OCI-LY1 (cell line): Measurements from ENCODE around the gene KRT32.

Experiments
- H2AFZ ChIP-seq: fragments of 200-600 bp; sonication (generic), shearing (Covaris generic); 2 replicates; pipeline ENCODE4 v1.6.0; 2014; ENCODE audit warnings: antibody characterized with exemption, mild to moderate bottlenecking, low read length
- H3F3A ChIP-seq: fragments of 200-600 bp; sonication (generic), shearing (Covaris generic); 2 replicates; pipeline ENCODE4 v1.6.0; 2014; ENCODE audit warnings: mild to moderate bottlenecking, antibody characterized with exemption, low read length, moderate library complexity; ENCODE audit not compliant: insufficient read depth
- H3K27ac ChIP-seq: fragments of 200-600 bp; sonication (generic); 2 replicates; pipeline ENCODE4 v1.5.1; 2014; ENCODE audit warnings: low read length, mixed run types, mild to moderate bottlenecking, low read depth; ENCODE audit not compliant: poor library complexity, severe bottlenecking
- H3K27me3 ChIP-seq: fragments of 200-600 bp; sonication (generic); 2 replicates; pipeline ENCODE4 v1.6.0; 2014; ENCODE audit warnings: antibody characterized with exemption, mild to moderate bottlenecking, low read length, moderate library complexity; ENCODE audit not compliant: insufficient read depth
- H3K36me3 ChIP-seq: fragments of 200-600 bp; sonication (generic); 2 replicates; pipeline ENCODE4 v1.6.1; 2014; ENCODE audit warnings: mild to moderate bottlenecking, antibody characterized with exemption, low read length, moderate library complexity, mixed read lengths; ENCODE audit not compliant: insufficient read depth
- H3K4me1 ChIP-seq: fragments of 200-600 bp; sonication (generic); 2 replicates; pipeline ENCODE4 v1.5.1; 2014; ENCODE audit warnings: mild to moderate bottlenecking, low read length, moderate library complexity; ENCODE audit not compliant: insufficient read depth, severe bottlenecking
- H3K4me2 ChIP-seq: fragments of 200-600 bp; sonication (generic), shearing (Covaris generic); 2 replicates; pipeline ENCODE4 v1.6.1; 2014; ENCODE audit warnings: low read length
- H3K4me3 ChIP-seq: fragments of 200-600 bp; sonication (generic); 2 replicates; pipeline ENCODE4 v1.5.1; 2014; ENCODE audit warnings: low read length, low read depth, mild to moderate bottlenecking, mixed read lengths; ENCODE audit not compliant: poor library complexity, severe bottlenecking
- H3K79me2 ChIP-seq: fragments of 200-600 bp; shearing (Covaris generic); 2 replicates; pipeline ENCODE4 v1.6.1; 2016; ENCODE audit warnings: mixed run types, low read length, mixed read lengths; ENCODE audit not compliant: insufficient read depth
- H3K9ac ChIP-seq: fragments of 200-600 bp; sonication (generic), shearing (Covaris generic); 2 replicates; pipeline ENCODE4 v1.6.1; 2014; ENCODE audit warnings: mild to moderate bottlenecking, low read length, mixed read lengths
- H3K9me2 ChIP-seq: fragments of 200-600 bp; sonication (generic), shearing (Covaris generic); 2 replicates; pipeline ENCODE4 v1.6.1; 2014; ENCODE audit warnings: low read depth, mild to moderate bottlenecking, low read length, mixed read lengths
- H3K9me3 ChIP-seq: fragments of 200-600 bp; shearing (Covaris generic); 2 replicates; pipeline ENCODE4 v1.6.1; 2014; ENCODE audit warnings: low read length, mixed read lengths
- H4K20me1 ChIP-seq: fragments of 200-600 bp; sonication (generic), shearing (Covaris generic); 2 replicates; pipeline ENCODE4 v1.6.0; 2016; ENCODE audit warnings: mild to moderate bottlenecking, low read length; ENCODE audit not compliant: insufficient read depth
- CTCF ChIP-seq: fragments of 200-600 bp; sonication (generic), shearing (Covaris generic); IDR thresholded peaks from 2 replicates; pipeline ENCODE4 v1.5.1; 2017; ENCODE audit warnings: mild to moderate bottlenecking, antibody characterized with exemption, low read length, moderate library complexity, mixed read lengths
- EZH2 ChIP-seq: fragments of 200-600 bp; sonication (generic), shearing (Covaris generic); IDR thresholded peaks from 2 replicates; pipeline ENCODE4 v1.8.0; 2017; ENCODE audit warnings: borderline replicate concordance, mixed run types, mild to moderate bottlenecking, antibody characterized with exemption, low read length, moderate library complexity, mixed read lengths

The KRT32 gene

GRCh38 chr17:41444640-41445039 is 22.5 kb downstream of the KRT32 start:
- Histone ChIP-seq H3K4me3 (no peak overlapping the region), H2AFZ (no peak overlapping the region), H3K27me3 (0 out of 2 replicates have a peak, but pooled peaks cover 4% of the 10 kb centered on the region), H3K4me2 (no peak overlapping the region), H3K9me3 (no peaks in the 10 kb centered on the region), H3K36me3 (no peaks in the 10 kb centered on the region), H4K20me1 (no peaks in the 10 kb centered on the region), H3F3A (no peaks in the 10 kb centered on the region), H3K79me2 (no peaks in the 10 kb centered on the region), H3K9ac (no peak overlapping the region), H3K4me1 (no peaks in the 10 kb centered on the region), H3K9me2 (no peaks in the 10 kb centered on the region), H3K27ac (no peak overlapping the region)
- TF ChIP-seq CTCF: no peak
- no peak for TF ChIP-seq EZH2

GRCh38 chr17:41444186-41444585 is 23.0 kb downstream of the KRT32 start:
- Histone ChIP-seq H3K9me2 (no peaks in the 10 kb centered on the region), H3K79me2 (no peaks in the 10 kb centered on the region), H2AFZ (no peak overlapping the region), H3K4me1 (no peaks in the 10 kb centered on the region), H4K20me1 (no peaks in the 10 kb centered on the region), H3K9me3 (no peaks in the 10 kb centered on the region), H3F3A (no peaks in the 10 kb centered on the region), H3K9ac (no peak overlapping the region), H3K27me3 (0 out of 2 replicates have a peak, but pooled peaks cover 4% of the 10 kb centered on the region), H3K4me3 (no peak overlapping the region), H3K36me3 (no peaks in the 10 kb centered on the region), H3K27ac (no peak overlapping the region), H3K4me2 (no peak overlapping the region)
- no peak for TF ChIP-seq EZH2
- TF ChIP-seq CTCF: no peak

GRCh38 chr17:41442739-41443138 is 24.4 kb downstream of the KRT32 start:
- Histone ChIP-seq H3K27me3 (0 out of 2 replicates have a peak, but pooled peaks cover 4% of the 10 kb centered on the region), H3K9ac (no peak overlapping the region), H3K9me2 (no peaks in the 10 kb centered on the region), H2AFZ (no peak overlapping the region), H3K79me2 (no peaks in the 10 kb centered on the region), H3K4me3 (no peak overlapping the region), H3K36me3 (no peaks in the 10 kb centered on the region), H3K4me2 (no peak overlapping the region), H3K27ac (no peak overlapping the region), H3K4me1 (no peaks in the 10 kb centered on the region), H3F3A (no peaks in the 10 kb centered on the region), H3K9me3 (no peaks in the 10 kb centered on the region), H4K20me1 (no peaks in the 10 kb centered on the region)
- TF ChIP-seq EZH2: no peak
- no peak for TF ChIP-seq CTCF
